ENCODE measurements around the gene BAZ2B. TPM values are rescaled to one million over a fixed set of nuclear protein-coding genes. Genes with fewer than 3 reads are reported as not detected.

The BAZ2B gene
- total RNA-seq, 1 experiment from 2014 or later, result 19.9 TPM

DNA sequence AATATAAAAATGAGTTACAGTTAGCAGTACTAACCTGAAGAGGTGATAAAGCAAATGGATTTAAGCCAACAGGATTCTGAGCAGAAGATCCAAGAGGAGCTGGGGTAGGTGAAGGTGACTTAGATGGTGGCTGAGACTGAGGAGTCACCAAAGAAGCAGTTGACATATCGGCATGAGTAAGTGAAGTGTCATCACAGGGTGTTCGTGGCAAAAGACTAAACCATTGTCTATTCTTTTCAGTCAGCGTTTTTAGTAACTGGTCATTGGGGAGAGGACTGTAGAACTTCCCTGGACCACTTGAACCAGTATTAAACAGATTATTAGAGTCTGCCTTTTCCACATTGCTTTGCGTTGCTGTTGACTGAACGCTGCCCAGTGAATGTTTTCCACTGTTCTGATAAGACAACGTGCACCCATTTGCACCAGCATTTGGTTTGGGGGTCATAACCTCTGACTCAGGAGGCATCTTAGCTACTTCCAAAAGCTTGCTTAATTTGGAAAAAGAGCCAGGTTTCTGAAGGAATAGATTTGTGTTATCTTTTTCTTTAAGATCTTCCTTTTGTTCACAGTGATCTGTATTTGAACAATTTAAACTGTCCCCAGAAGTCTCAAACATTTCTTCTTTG, 266.6 kb downstream of the BAZ2B start:
- Histone ChIP-seq H4K20me1 (ENCODE audit: insufficient read depth) (no peaks in the 10 kb centered on the region), H2AFZ (ENCODE audit: low read depth, low read length, poor library complexity, severe bottlenecking) (no peak overlapping the region), H3K27ac (ENCODE audit: low read depth, low read length) (no peak overlapping the region), H3K9me2 (ENCODE audit: insufficient read depth) (no peaks in the 10 kb centered on the region), H3K79me2 (ENCODE audit: insufficient read depth, low read length) (no peaks in the 10 kb centered on the region), H3K9ac (ENCODE audit: low read length) (no peak overlapping the region), H3K4me3 (replicated peaks in 1 of 2; ENCODE audit: low read depth in 1 of 2, low read length in 2 of 2) (no peak overlapping the region), H3K36me3 (ENCODE audit: control insufficient read depth in 1 of 2, insufficient read depth in 2 of 2, low read length in 2 of 2) (peaks cover 0 to 2% of the 10 kb centered on the region in 2 experiments; a peak in 1 of 4 replicates), H3K4me2 (ENCODE audit: low read length) (peak overlapping the region; percentile 51), H3K9me3 (ENCODE audit: control insufficient read depth in 1 of 2, insufficient read depth in 1 of 2, low read depth in 1 of 2, low read length in 2 of 2) (no peaks in the 10 kb centered on the region), H3K27me3 (ENCODE audit: insufficient read depth, low read length) (no peaks in the 10 kb centered on the region), H3K4me1 (ENCODE audit: control insufficient read depth in 1 of 2, insufficient read depth in 2 of 2, low read length in 2 of 2) (peaks cover 0 to 11% of the 10 kb centered on the region in 2 experiments; a peak in 2 of 4 replicates)
- ChIA-PET CTCF (no interaction called here), POLR2A (no interaction called here), RAD21 (ENCODE audit: low non-redundant PET in 1 of 2, low total read pairs in 2 of 2, uncharacterized antibody in 2 of 2, unreplicated experiment in 2 of 2) (interaction anchor here in 1 of 2 experiments (0.5 kb wide), 1 partner anchor 362 kb away, joined by 5 read pairs; the partner anchor contains the start of gene MARCHF7)
- no peak for TF ChIP-seq POLR2AphosphoS5 (IDR thresholded peaks at IDR 0.05; ENCODE audit: low read depth, low read length)
- TF ChIP-seq JUND (IDR thresholded peaks at IDR 0.05), result peak; percentile 65
- no peak for TF ChIP-seq YY1 (IDR thresholded peaks at IDR 0.05; ENCODE audit: extremely low read depth, insufficient replicate concordance, low read depth, low read length)
- peak; percentile 25; the same call in 1 of the 2 replicates for TF ChIP-seq CEBPB (IDR thresholded peaks at IDR 0.05; ENCODE audit: low read depth)
- no peak for TF ChIP-seq ELF1 (IDR thresholded peaks at IDR 0.05; ENCODE audit: borderline replicate concordance, low read depth)
- TF ChIP-seq FOSL1 (IDR thresholded peaks at IDR 0.05; ENCODE audit: low read depth), result peak; percentile 89
- no peak for TF ChIP-seq SIN3A (IDR thresholded peaks at IDR 0.05; ENCODE audit: low read depth)
- no peak for TF ChIP-seq TCF7L2 (IDR thresholded peaks at IDR 0.05; ENCODE audit: borderline replicate concordance, extremely low read depth, insufficient read depth, insufficient read length)
- no peak for TF ChIP-seq REST (IDR thresholded peaks at IDR 0.05; ENCODE audit: low read depth)
- TF ChIP-seq, protein P1, sequence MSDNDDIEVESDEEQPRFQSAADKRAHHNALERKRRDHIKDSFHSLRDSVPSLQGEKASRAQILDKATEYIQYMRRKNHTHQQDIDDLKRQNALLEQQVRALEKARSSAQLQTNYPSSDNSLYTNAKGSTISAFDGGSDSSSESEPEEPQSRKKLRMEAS (IDR thresholded peaks at IDR 0.05), result peak; percentile 21; the same call in 1 of the 2 replicates
- TF ChIP-seq RAD21 (IDR thresholded peaks at IDR 0.05; ENCODE audit: low read depth), result no peak
- TF ChIP-seq SRF (IDR thresholded peaks at IDR 0.05; ENCODE audit: low read depth), result peak; percentile 47; the same call in 1 of the 2 replicates
- TF ChIP-seq, protein P2, sequence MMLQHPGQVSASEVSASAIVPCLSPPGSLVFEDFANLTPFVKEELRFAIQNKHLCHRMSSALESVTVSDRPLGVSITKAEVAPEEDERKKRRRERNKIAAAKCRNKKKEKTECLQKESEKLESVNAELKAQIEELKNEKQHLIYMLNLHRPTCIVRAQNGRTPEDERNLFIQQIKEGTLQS (IDR thresholded peaks at IDR 0.05), result no peak
- peak; percentile 52; the same call in 1 of the 2 replicates for TF ChIP-seq SP1 (IDR thresholded peaks at IDR 0.05; ENCODE audit: low read depth)
- TF ChIP-seq ZBTB33 (IDR thresholded peaks at IDR 0.05; ENCODE audit: extremely low read depth, insufficient replicate concordance, low read length), result no peak
- TF ChIP-seq CBX3 (IDR thresholded peaks at IDR 0.05; ENCODE audit: low read depth), result peak; percentile 42; the same call in 1 of the 2 replicates
- no peak for TF ChIP-seq EZH2phosphoT487 (IDR thresholded peaks at IDR 0.05; ENCODE audit: borderline replicate concordance)
- TF ChIP-seq, protein P3, sequence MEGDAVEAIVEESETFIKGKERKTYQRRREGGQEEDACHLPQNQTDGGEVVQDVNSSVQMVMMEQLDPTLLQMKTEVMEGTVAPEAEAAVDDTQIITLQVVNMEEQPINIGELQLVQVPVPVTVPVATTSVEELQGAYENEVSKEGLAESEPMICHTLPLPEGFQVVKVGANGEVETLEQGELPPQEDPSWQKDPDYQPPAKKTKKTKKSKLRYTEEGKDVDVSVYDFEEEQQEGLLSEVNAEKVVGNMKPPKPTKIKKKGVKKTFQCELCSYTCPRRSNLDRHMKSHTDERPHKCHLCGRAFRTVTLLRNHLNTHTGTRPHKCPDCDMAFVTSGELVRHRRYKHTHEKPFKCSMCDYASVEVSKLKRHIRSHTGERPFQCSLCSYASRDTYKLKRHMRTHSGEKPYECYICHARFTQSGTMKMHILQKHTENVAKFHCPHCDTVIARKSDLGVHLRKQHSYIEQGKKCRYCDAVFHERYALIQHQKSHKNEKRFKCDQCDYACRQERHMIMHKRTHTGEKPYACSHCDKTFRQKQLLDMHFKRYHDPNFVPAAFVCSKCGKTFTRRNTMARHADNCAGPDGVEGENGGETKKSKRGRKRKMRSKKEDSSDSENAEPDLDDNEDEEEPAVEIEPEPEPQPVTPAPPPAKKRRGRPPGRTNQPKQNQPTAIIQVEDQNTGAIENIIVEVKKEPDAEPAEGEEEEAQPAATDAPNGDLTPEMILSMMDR (IDR thresholded peaks at IDR 0.05 in 2 of 3, conservative IDR thresholded peaks at IDR 0.05 in 1 of 3; ENCODE audit: borderline replicate concordance in 1 of 3, insufficient read depth in 1 of 3, low read depth in 2 of 3, low read length in 2 of 3), result no peak
- TF ChIP-seq EGR1 (IDR thresholded peaks at IDR 0.05; ENCODE audit: low read depth), result no peak
- peak; percentile 92 for ATAC-seq
- intact Hi-C loops (cut with micrococcal nuclease), result no loop called here
- DNase-seq (ENCODE audit: low read depth, low spot score), result peak; percentile 77
- no TSS peak for BruUV-seq (replicated peaks)
